HG02798 (cell line): ENCODE results near the gene SETD4.
"Not testable (repeated sequence)": the region's sequence is repeated elsewhere in the genome, so short reads cannot be mapped to it uniquely, and the experiment has no call there.

Experiments
- ATAC-seq: cut with Tn5 transposase; IDR thresholded peaks from one replicate; pipeline ENCODE4 v1.9.1; 2021; ENCODE audit warnings: mild to moderate bottlenecking; ENCODE audit not compliant: unreplicated experiment, poor library complexity

Gene SETD4

GRCh38 chr21:36079671-36080070 lies 19.3 kb upstream of the SETD4 start:
- ATAC-seq, result no peak

GRCh38 chr21:36079010-36079649 lies 18.8 kb upstream of the SETD4 start:
- ATAC-seq, result no peak

- ATAC-seq, result no peak
Observed at GRCh38 chr21:36077758-36078157, 17.4 kb upstream of the SETD4 start.

GRCh38 chr21:36076878-36077655 lies 16.7 kb upstream of the SETD4 start:
- no peak for ATAC-seq

GRCh38 chr21:36075953-36076352 lies 15.6 kb upstream of the SETD4 start:
- ATAC-seq, result no peak

- ATAC-seq, result no peak
Observed at GRCh38 chr21:36075171-36075570, 14.8 kb upstream of the SETD4 start.

GRCh38 chr21:36073911-36074310 lies 13.6 kb upstream of the SETD4 start:
- ATAC-seq, result not testable (repeated sequence)

GRCh38 chr21:36073181-36073580 lies 12.9 kb upstream of the SETD4 start:
- no peak for ATAC-seq

GRCh38 chr21:36072453-36073162 lies 12.3 kb upstream of the SETD4 start:
- no peak for ATAC-seq

GRCh38 chr21:36070999-36071398 lies 10.7 kb upstream of the SETD4 start:
- no peak for ATAC-seq

GRCh38 chr21:36069713-36070583 lies 9.6 kb upstream of the SETD4 start, which contains the start of gene CBR1:
Gene CBR1 (plus strand): TSS chr21:36070024. CDS start chr21:36070116, 92 bp downstream.
- ATAC-seq, result peak; percentile 93

- no peak for ATAC-seq
Observed at GRCh38 chr21:36068748-36069398, 8.5 kb upstream of the SETD4 start.

- ATAC-seq, result no peak
Observed at GRCh38 chr21:36065497-36066036, 5.2 kb upstream of the SETD4 start.

GRCh38 chr21:36064085-36064460 lies 3.7 kb upstream of the SETD4 start:
- no peak for ATAC-seq

- ATAC-seq, result no peak
Observed at GRCh38 chr21:36063375-36064084, 3.2 kb upstream of the SETD4 start.

- ATAC-seq, result no peak
Observed at GRCh38 chr21:36061445-36061844, 1.1 kb upstream of the SETD4 start.

- ATAC-seq, result peak; percentile 41
Observed at GRCh38 chr21:36059823-36060158, 535 bp downstream of the SETD4 start.

- no peak for ATAC-seq
Observed at GRCh38 chr21:36055551-36055950, 4.8 kb downstream of the SETD4 start.

GRCh38 chr21:36053715-36054062 lies 6.6 kb downstream of the SETD4 start:
- ATAC-seq, result no peak
